ENCODE data around the gene USH2A.

USH2A gene, protein sequence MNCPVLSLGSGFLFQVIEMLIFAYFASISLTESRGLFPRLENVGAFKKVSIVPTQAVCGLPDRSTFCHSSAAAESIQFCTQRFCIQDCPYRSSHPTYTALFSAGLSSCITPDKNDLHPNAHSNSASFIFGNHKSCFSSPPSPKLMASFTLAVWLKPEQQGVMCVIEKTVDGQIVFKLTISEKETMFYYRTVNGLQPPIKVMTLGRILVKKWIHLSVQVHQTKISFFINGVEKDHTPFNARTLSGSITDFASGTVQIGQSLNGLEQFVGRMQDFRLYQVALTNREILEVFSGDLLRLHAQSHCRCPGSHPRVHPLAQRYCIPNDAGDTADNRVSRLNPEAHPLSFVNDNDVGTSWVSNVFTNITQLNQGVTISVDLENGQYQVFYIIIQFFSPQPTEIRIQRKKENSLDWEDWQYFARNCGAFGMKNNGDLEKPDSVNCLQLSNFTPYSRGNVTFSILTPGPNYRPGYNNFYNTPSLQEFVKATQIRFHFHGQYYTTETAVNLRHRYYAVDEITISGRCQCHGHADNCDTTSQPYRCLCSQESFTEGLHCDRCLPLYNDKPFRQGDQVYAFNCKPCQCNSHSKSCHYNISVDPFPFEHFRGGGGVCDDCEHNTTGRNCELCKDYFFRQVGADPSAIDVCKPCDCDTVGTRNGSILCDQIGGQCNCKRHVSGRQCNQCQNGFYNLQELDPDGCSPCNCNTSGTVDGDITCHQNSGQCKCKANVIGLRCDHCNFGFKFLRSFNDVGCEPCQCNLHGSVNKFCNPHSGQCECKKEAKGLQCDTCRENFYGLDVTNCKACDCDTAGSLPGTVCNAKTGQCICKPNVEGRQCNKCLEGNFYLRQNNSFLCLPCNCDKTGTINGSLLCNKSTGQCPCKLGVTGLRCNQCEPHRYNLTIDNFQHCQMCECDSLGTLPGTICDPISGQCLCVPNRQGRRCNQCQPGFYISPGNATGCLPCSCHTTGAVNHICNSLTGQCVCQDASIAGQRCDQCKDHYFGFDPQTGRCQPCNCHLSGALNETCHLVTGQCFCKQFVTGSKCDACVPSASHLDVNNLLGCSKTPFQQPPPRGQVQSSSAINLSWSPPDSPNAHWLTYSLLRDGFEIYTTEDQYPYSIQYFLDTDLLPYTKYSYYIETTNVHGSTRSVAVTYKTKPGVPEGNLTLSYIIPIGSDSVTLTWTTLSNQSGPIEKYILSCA (N-terminal part only)

DNA sequence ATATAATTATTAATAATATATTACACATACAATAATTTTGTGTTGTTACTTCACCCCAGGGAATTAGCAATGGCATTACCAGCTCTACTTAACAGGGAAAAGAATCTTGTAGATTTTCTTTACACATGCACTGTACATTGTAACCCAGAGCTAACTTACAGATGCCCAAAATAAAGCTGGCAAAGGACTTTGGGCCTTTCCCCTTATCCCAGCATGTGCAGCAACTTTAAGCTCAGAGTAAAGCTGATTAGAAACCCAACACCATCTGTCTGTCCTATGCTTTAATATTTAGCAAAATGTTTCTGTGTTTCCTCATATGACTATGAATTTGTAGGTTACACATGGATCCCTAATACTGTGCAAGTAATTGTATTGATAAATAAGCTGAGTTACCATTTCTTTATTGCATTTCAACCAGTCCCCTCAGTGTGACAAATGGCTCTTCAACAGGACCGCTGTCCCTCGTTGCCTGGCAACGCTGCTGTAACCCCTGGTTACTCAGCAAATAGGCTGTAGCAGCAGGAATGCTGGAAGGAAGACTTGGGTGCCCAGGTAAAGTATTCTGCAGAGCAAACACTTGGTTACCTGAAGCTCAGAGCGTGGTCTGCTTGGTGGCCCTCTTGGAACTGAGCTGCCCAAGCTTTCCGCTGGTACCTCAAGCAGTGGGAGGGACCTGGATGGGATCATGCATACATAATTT, at the start of gene USH2A:
USH2A (minus strand) TSS at position 628 of the 700 bp plus-strand sequence. CDS start 1,112 bp downstream, outside the sequence.
- no peak for DNase-seq

DNA sequence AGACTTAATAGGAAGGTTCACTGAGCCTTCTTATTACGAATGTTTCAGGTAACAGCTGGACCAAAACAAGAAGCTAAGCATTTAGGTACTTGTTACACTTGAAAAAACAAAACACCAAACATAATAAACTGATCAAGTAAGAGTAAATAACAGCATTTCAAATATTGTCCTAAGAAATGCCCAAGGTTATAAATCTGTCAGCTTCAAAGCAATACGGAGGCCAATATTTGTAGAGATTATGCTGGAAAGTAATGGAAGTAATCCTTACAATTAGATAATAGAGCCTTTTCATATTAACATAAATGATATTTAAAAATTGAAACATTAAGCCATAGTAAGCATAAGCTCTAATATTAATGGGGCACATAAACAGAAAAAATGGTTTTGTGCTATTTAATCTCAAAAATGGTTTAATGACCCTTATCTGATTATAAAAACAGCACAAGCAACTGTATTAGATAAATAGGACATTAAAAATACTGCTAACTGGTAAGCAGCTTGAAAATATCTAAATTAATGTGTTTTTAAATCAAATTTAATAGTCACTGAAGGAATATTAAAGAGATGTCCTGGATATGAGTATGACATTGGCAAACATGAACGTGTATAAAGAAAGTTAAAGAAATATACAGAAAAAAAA, 43.0 kb upstream of the USH2A start:
- DNase-seq: no peak

DNA sequence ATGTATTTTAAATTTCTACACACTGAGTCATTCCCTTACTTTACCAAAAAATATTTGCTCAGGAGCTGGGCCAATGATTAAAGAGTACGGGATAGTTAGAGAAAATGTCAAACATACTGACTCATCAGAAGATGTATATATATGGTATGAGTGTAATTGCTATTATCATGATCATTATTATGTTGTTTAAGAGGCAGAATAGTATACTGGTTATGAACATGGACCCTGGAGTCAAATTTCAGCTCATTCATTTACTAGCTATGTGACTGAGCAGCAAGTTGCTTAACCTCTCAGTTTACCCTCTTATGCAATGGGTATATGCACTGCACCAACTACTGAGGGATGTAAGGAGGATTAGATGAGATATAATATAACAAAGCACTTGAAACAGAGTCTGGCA, 41.2 kb upstream of the USH2A start:
- DNase-seq: no peak

DNA sequence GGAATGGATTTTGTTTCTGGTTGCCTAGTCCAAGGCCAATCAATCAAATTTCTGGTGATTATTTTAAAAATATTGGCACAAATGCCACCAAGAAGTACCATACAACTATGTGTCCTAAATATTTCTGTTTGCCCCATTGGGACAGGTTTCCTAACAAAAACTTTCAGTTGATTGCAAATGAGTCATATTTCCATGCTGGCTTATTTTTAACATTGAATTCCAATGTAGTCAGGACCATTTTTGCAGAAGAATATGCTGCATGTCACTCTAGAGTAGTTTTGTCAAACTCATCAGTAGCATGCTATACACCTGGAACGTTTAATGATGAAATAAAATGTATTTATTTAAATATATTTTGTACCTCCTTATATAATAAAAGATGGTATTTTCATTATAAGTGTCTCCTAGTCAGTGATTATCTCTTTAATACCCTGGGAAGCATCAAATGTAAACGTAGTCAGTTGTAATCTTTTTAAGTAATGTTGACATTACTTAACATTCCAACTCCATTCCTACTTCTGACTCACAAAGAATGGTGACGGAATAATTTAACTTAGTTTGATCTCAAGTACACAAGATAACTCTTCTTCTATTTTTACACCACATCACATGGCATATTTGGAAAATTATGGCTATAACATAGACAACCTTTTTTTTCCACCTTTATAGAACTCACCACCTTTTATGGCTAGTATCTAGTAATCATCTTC, 39.0 kb upstream of the USH2A start:
- DNase-seq: no peak

DNA sequence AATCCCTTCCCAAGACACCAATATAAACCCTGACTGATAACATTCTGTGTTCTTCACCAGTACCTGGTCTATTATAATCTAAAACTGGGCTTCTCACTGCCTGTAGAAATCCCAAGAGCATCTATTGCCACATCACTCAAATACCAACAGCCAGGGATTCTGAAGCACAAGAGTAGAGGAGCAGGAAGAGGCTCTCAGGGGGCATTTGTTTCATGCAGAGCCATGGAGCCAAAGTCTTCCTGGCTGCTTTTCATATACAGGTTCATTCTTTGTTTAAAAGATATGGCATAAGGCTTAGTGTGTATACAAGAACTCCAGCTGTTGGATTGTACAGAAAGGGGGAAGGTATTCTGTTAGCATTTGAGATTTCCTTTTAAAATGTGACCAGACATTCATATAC, 38.2 kb upstream of the USH2A start:
- DNase-seq: no peak

GRCh38 chr1:216459651-216460207, 36.5 kb upstream of the USH2A start:
- no peak for DNase-seq

- DNase-seq: no peak
Measured at GRCh38 chr1:216458812-216459211, 35.6 kb upstream of the USH2A start.

- no peak for DNase-seq
Measured at GRCh38 chr1:216457356-216457755, 34.1 kb upstream of the USH2A start.

DNA sequence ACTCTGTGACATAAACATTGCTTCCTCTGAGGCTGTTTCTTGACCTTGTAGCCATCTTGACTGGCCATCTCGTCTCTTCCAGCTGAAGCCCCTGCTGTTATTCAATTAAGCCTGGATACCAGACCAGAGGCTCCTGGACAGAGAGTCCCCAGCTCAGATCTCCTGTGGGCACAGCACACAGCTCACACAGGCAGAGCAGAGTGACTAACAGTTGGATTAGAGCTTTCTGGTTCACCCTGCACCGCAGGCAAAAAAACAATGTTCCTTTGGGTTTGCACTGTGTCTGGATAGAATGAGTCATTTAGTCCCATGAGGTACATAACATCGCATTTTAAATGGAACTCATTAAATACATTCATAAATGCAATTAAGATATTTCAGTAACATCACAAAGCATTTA, 33.4 kb upstream of the USH2A start:
- no peak for DNase-seq

DNA sequence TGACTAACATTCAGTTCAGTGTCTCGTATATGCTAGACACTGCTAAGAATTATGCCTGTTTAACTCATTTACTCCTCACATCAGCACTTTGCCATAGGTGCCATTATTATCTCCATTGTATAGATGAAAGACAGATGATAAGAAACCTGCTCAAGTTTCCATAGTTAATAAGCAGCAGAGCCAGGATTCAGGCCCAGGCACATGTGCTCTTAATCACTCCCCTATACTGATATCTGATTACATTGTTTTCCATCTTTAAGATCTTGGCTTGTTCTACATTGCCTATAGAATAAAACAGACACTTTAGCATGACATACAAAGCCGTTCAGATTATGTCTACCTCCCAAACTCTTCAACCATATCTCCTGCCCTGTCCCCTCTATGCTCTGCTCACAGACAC, 30.5 kb upstream of the USH2A start:
- DNase-seq: no peak

DNA sequence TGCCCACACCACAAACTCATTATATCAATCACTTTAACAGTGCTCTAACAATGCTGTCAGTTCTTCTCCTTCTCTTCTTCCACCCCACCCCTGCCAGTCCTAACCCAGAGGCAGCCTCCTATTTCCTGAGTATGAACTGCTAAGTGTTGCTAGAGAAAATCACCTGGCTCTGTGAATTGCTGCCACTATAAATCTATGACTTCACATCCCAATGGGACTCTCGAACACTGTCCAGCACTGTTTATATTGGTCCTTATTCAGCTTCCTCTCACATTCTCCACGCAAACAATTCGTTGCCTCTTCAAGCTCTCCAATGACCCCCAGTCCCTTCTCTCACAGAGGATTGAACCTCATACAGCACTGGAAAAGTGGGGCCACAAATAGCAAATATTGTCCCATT, 27.0 kb upstream of the USH2A start:
- DNase-seq: no peak

- DNase-seq: no peak
Measured at GRCh38 chr1:216448011-216448510, 24.8 kb upstream of the USH2A start.

- no peak for DNase-seq
Measured at GRCh38 chr1:216437603-216438002, 14.4 kb upstream of the USH2A start.

DNA sequence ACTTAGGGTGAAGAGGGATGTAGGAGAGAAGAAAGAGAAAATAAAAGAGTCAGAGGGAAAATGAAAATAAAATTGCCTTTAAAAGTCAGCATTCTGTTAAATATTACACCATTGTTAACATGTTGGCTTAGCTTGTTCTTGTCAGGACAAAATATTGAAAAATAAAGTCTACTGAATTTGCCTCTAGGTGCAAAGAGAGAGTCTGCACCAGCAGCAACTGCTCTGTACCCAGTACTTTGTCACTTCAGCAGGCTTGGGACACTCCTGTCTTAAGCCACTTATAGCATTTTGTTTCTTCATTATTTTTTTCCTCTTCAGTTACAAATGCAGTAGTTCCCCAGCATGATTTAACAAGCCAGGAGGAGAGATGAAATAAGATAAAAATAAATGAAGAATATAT, 11.0 kb upstream of the USH2A start:
- DNase-seq: no peak

- DNase-seq: no peak
Measured at GRCh38 chr1:216433175-216433574, 9.9 kb upstream of the USH2A start.

GRCh38 chr1:216430744-216431143, 7.5 kb upstream of the USH2A start:
- DNase-seq: no peak

DNA sequence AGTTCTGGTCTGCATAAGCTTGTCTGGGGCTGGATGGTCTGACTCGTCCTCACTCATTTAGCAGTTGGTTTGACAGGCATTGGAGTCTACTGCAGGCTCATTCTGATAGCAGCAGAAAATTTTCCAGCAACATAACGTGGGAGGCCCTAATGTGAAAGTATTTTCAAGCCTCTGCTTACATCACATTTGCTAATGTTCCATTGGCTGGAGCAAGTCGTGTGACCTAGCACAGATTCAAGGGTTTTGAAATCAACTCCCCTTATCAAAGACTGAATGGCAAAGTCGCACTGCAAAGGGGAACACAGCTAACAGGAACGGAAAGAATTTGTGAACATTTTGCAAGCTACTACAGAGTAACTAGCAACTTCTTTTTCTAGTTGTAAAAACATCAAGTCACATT, 2.3 kb upstream of the USH2A start:
- no peak for DNase-seq

DNA sequence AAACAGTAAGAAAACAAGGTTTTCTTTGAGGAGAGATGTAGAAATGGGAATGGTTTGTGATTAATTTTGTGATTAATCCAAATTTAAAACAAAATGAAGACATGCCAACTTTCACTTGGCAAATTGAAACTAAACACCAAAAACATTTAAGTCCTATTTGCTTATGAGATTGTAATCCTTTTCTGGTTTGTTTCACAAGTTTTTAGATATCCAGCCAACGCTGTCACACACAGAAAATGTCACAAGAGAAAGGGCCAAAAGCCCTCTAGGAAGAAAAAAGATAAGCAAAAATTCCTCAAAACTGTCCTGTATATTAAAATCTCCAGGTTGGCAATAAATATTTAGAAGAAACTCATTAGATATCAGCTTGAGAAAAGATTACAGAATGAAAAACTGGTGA, 2.5 kb downstream of the USH2A start:
- DNase-seq: no peak

DNA sequence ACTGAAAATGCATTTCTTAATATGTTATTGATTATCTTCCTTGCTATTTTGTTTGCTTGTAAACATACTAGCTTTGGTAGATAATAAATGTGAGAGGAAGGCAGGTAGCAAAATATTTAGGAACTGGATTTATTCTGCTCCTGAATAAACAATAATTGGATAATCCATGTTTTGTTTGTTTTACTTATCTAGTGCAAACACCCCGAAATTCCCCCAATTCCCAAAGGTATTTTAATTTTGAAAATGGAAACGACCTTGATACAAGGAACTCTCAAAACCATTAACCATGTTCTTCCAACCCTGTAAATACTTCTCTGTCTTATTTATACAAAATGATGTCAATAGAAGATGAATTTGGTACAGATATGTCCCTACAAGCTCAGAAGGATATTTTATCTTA, 3.0 kb downstream of the USH2A start:
- DNase-seq: no peak

GRCh38 chr1:216416488-216416887, 6.8 kb downstream of the USH2A start:
- DNase-seq: no peak

- no peak for DNase-seq
Measured at GRCh38 chr1:216410026-216410425, 13.2 kb downstream of the USH2A start.

Measured in C1 segment of cervical spinal cord (tissue), 14 donors.